ENCODE results near the gene REM2.

- TF ChIP-seq, protein P1, sequence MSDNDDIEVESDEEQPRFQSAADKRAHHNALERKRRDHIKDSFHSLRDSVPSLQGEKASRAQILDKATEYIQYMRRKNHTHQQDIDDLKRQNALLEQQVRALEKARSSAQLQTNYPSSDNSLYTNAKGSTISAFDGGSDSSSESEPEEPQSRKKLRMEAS (IDR thresholded peaks at IDR 0.05; ENCODE audit: low read depth, low read length): no peak
- TF ChIP-seq POLR2A (IDR thresholded peaks at IDR 0.05; ENCODE audit: extremely low read depth, insufficient read length): no peak
- TF ChIP-seq CTCF (IDR thresholded peaks at IDR 0.05; ENCODE audit: low read depth, low read length): no peak
- no peak for TF ChIP-seq MYC (IDR thresholded peaks at IDR 0.05; ENCODE audit: low read depth, low read length)
These were observed 16.1 kb upstream of the REM2 start for GRCh38 chr14:22866874-22867273.

Measured in NB4 (cell line).